Frontal cortex (tissue), 4 donors: ENCODE measurements around the gene ADAMTS18. TPM values are rescaled to one million over a fixed set of nuclear protein-coding genes. Genes with fewer than 3 reads are reported as not detected.
"Not testable (repeated sequence)": the region's sequence is repeated elsewhere in the genome, so short reads cannot be mapped to it uniquely, and the experiment has no call there.

Source experiments
- DNase-seq, 2 donors: peaks; one replicate each; pipeline ENCODE4 v3.0.0; 2012; ENCODE audit warnings: low spot score in 2 of 2
- FAIRE-seq: peaks from 2 replicates; lab custom pipeline; 2012; peaks lifted over from hg19 to GRCh38; lab: Jason Lieb, UNC
- total RNA-seq: library from RNA; depleted of rRNA; stranded (reverse); fragments of >200 nt; gene quantifications from one replicate; pipeline ENCODE4 v1.2.3, GENCODE V29; 2014
- donor health status: control.
- donor health status: control.
- donor health status: control.

Gene ADAMTS18, protein sequence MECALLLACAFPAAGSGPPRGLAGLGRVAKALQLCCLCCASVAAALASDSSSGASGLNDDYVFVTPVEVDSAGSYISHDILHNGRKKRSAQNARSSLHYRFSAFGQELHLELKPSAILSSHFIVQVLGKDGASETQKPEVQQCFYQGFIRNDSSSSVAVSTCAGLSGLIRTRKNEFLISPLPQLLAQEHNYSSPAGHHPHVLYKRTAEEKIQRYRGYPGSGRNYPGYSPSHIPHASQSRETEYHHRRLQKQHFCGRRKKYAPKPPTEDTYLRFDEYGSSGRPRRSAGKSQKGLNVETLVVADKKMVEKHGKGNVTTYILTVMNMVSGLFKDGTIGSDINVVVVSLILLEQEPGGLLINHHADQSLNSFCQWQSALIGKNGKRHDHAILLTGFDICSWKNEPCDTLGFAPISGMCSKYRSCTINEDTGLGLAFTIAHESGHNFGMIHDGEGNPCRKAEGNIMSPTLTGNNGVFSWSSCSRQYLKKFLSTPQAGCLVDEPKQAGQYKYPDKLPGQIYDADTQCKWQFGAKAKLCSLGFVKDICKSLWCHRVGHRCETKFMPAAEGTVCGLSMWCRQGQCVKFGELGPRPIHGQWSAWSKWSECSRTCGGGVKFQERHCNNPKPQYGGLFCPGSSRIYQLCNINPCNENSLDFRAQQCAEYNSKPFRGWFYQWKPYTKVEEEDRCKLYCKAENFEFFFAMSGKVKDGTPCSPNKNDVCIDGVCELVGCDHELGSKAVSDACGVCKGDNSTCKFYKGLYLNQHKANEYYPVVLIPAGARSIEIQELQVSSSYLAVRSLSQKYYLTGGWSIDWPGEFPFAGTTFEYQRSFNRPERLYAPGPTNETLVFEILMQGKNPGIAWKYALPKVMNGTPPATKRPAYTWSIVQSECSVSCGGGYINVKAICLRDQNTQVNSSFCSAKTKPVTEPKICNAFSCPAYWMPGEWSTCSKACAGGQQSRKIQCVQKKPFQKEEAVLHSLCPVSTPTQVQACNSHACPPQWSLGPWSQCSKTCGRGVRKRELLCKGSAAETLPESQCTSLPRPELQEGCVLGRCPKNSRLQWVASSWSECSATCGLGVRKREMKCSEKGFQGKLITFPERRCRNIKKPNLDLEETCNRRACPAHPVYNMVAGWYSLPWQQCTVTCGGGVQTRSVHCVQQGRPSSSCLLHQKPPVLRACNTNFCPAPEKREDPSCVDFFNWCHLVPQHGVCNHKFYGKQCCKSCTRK (N-terminal part only)
- total RNA-seq = 0.82 TPM

DNA sequence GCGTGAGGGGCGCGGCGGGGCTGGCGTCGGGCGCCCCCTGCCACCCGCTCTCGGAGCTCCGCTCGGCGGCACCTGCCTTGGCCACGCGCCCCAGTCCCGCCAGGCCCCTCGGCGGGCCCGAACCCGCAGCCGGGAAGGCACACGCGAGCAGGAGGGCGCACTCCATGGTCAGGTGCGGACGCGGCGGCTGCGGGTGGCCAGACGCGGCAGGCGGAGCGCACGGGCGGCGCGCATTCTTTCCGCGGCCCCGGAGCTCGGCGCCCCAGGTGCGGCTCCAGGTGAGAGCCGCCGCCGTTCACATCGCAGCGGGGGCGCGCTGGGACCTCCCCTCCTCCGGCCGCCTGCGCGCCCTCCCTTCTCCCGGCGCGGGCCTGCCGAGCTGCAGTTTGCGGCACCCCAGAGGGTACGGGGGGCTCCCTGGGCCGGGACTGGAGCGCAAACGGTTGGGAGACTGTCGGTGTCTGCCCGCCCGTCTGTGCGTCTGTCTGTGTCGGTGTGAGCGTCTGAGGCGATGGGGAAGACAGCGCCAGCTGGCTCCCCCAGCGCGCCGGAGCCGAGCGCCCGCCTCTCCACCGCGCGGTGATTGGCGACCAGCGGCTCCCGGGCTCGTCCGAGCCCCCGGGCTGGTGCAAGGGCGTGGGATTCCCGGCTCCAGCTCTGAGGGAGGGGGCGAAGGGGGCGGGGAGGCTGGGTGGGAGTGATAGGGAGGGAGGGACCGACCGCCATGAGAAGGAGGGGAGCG lies at the start of gene ADAMTS18:
ADAMTS18 (minus strand) TSS at position 505 of the 742 bp plus-strand sequence; CDS start at position 166, 339 bp downstream.
- FAIRE-seq (no peak), DNase-seq (no peak)

DNA sequence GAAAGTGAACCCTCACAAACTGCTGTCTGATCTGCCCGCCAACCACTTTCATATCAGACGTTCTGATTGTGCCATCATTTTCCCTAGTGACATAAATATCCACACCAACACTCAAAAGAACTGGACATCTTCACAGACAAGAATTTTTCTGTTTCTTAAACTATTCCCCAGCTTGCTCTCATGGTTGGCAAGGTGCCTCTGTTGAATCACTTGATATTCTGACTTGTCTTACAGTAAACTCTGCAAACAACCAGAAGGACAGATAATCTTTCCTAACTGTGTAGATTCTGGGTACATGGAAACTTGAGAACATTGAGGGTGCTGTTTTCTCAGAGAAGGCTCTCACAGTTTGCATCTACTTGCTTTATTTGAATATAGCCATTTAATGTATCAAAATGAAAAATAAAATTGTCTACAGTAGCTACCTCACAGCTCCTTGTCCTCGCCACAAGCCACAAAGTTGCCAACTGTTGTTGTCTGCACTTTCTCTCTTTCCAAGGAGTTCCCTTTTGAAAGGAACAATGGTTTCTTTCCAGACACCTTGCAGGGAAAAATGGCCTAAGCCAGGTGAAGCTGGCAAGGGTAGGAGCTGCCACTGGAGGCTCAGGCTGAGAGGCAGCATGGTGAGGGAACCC lies 46.0 kb upstream of the ADAMTS18 start:
- FAIRE-seq (no peak), DNase-seq (no peak)

DNA sequence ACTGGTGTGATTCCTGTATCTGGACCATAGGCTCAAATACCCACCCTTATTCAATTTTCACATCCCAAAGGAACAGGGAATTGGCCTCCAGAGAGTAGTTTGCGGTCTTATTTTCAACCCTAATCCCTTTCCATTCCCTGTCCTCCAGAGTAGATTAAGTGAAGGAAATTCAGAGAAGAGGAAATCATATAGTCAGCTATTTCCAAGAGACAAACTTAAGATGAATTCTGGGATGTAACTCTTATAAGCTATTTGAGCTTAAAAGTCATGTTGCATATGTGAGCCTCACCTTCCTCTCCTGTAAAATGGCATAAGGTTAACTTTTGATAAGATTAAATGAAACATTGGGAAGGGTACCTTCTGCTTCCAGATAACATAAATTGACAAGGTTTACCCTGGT lies 37.4 kb upstream of the ADAMTS18 start:
- DNase-seq (no peak), FAIRE-seq (no peak)

DNA sequence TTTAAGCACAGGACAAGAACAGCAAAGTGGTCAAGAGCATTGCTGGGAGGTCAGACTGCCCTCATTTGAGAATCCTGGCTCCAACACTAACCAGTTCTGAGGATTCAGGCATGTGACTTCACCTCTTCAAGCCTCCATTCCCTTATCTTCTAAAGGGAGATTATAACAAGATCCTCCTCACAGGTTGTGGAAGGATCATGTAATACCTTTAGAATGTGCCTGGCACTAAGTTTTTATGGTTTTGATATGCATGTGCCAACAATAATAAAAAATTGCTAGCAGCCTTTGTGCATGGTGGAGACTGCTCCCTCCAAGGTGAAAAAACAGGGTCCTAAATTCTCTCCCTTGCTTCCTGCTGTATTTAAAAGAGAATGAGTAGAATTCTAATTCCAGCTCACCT lies 36.0 kb upstream of the ADAMTS18 start:
- no peak for FAIRE-seq
- DNase-seq = no peak

DNA sequence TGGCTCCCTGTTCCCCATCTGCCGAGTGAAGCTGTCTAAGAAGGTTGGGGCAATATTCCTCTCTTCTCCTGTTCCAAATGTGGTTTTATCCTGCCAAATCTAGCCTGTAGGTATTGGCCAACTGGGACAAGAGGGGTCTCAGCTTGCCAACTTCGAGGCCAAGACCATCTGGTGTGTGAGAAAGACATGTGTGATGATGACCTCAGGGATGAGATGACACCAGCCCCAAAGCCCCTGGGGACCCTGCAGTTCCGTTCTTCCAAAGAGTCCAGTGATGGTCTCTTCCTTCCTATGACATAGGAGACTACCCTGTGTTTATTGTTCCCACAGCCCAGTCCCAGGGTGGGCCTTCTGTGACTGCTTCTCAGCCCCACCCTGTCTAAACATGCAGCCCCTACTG lies 34.8 kb upstream of the ADAMTS18 start:
- FAIRE-seq = no peak

DNA sequence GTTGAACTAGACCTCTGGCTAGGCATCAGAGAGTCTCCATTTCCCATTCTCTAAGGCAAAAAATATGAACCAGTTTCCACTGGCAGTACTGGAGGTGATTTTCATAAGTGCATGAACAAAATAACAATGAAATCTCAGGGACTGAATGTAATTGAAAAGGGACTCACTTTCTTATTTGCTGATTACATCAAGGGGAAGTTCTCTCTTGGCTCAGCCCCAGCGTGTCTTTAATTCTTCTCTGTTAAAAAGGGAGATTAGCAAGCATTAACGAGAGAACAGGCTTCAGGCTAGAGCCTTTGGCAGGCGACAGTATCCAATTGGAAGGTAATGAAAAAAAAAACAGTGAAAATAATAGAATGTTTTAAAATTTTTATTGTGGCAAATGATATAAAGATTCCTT lies 34.0 kb upstream of the ADAMTS18 start:
- no peak for FAIRE-seq
- no peak for DNase-seq

More for the DNA sequence above, 34.8 kb upstream of the ADAMTS18 start:
- no peak for DNase-seq

DNA sequence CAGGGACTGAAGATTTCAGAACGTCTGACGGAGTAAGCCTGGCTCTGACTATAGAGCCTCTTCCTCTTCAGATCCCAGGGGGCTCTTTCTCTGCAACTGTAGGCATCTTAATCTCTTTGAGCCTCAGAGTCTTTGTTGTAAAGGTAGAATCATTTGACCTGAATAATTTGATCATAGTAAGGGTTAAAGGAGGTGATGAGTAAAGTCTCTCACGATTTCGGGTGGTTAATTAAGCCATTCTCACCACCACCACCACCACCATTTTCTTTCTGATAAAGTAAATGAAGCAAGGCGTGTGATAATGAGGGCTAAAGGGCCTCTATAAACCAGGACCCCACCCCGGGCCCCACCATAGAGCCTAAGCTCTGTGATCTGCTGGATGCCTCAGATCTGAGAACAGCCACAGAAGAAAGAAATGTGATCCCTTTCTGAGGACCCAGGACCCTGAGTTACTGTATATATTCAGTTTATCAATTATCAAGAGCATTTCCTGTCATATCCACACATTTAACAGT lies 33.0 kb upstream of the ADAMTS18 start:
- FAIRE-seq (no peak), DNase-seq (no peak)

DNA sequence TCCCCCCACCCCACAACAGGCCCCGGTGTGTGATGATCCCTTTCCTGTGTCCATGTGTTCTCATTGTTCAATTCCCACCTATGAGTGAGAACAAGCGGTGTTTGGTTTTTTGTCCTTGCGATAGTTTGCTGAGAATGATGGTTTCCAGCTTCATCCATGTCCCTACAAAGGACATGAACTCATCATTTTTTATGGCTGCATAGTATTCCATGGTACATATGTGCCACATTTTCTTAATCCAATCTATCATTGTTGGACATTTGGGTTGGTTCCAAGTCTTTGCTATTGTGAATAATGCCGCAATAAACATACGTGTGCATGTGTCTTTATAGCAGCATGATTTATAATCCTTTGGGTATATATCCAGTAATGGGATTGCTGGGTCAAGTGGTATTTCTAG lies 28.8 kb upstream of the ADAMTS18 start:
- not testable (repeated sequence) for DNase-seq, FAIRE-seq

DNA sequence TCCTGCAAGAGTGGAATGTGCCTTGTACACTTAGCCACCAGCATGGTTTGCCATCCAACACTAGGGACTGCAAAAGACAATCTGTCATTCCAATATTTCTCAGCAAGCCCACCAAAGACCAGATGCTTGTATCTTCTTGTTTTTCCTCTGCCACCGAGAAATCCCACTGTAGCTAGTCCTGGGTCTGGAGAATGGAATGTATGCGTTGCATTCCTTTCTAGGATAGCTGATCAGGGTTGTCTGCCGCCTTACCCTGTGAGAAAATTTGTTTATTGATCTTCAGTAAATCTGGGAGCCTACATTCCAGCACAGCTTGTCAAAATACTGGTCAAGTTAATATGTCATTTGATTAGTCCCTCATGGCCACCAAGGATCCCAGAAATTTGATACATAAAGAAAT lies 28.1 kb upstream of the ADAMTS18 start:
- no peak for FAIRE-seq
- DNase-seq = no peak

DNA sequence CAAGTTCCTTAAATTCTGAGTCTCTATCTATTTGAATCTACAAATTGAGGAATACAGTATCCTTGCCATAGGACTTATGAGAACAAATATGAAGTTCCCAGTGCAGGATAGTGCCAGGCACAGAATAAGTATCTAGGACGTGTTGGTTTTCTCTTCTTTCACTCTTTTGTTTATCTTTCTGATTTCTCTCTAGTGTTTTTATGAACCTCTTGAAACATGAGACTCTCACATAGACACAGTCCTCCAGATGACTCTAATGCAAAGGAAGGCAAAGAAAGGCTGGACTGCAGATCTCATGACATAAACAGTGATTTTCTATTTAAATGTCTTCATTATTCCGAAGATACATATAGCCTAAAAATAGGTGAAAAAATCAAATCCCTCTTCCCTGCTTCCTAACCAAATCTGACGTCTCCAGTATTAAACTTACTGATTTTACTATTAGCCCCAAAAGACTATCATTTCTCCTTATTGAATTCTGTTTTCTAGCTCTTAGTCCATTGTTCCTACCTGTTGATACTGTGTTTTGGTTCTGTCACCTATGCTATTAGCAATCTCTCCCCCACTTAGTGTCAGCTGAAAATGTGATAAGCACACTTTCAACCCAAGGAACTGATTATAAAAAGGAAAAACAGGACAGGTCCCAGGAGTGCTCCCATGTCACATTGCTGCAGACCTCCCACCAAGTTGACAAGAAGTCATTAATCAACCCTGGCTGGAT lies 24.9 kb upstream of the ADAMTS18 start:
- DNase-seq = no peak
- FAIRE-seq = no peak

DNA sequence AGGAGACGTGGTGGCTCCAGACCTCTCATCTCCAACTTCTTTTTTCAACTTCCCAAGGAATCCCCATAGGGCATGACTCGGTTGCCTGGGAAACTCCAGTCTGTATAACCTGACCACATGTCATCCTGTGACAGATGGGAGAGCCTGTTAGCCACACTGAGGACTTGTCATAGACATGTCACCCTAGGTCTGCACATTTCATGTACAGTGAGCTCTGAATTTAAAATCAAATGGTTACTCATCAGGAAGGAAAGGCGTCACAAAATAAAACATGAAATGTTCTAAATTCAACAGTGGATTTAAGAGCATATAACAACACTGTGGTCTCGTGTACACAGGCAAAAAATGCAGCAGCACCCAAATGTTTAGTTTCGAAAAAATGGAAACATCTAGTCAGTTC lies 22.2 kb upstream of the ADAMTS18 start:
- FAIRE-seq (no peak), DNase-seq (no peak)

DNA sequence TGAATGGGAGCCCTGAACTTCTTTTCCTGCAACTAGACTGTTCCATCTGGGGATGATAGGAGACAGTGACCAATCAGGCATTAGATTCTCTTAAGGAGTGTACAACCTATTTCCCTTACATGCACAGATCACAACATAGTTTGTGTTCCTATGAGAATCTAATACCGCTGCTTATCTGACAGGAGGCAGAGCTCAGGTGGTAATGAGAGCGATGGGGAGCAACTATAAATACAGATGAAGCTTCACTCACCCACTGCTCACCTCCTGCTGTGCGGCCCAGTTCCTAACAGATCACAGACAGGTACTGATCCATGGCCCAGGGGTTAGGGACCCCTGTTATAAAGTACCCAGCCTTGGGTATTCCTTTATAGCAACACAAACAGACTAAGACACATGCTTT lies 17.4 kb upstream of the ADAMTS18 start:
- DNase-seq (no peak), FAIRE-seq (no peak)

DNA sequence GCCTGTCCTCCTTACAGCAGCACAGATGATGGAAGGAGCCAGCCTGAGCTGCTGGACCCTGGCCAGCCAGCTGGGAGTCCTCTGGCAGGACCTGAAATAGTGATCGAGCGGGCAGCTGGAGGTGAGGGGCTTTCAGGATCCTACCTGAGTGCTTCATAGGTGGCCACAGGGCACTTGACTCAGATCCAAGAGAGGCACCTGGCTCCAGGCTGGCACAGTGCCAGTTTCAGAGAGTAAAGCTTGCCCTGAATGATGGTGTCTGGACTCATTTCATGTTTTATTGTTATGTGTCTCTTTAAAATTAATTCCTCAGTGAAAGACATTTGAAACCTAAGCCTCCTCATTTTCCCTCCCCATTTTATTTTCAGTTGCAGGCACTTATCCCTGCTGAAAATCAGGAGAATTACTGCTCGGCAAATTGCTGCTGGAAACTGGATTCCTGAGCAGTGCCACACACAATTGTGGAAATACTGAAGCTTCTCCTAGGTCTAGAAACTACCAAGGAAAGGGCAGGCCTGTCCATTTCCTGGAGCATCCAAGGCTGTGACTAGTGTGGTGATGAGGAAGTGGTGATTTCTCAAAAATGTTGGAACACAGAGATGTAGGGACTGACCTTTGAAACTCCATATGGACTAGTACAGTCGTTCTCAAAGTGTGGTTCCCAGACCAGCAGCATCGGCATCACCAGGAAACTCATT lies 16.1 kb upstream of the ADAMTS18 start:
- FAIRE-seq (no peak), DNase-seq (no peak)

DNA sequence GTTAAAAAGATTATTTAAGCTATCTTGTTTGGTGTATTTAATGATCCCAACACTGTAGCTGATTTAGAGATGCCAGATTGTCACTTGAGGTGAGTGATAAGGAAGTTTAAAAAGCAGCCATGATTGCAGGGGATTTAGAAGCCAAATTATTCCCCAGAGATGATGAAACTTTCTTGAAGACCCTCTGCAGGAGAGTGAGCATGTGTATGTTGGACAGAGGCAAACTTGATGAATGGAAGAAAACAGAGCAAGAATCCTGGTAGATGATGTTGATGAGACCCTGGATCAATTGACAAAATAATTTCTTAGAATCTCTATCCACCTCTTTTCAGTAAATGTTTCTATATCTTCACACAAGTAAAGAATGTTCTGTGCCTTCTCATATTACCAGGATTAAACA lies 14.4 kb upstream of the ADAMTS18 start:
- FAIRE-seq (no peak), DNase-seq (no peak)

DNA sequence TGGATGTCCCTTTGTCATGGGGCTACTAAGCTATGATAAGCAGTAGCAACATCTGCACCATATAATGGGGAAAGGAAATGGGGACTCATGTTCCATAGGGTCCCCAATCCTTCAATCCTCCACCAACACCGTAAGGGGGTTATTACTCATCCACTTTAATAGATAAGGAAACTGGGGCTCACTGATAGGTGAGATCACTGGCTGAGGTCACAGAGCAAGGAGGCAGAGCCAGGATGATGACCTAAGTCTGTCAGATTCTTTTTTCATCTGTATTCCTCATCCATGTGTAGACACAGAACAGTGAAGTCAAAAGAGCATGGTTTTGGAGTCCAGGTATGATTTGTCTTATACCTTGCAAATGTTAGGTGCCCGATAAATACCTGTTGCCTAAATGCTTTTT lies 10.5 kb upstream of the ADAMTS18 start:
- DNase-seq (no peak), FAIRE-seq (no peak)

DNA sequence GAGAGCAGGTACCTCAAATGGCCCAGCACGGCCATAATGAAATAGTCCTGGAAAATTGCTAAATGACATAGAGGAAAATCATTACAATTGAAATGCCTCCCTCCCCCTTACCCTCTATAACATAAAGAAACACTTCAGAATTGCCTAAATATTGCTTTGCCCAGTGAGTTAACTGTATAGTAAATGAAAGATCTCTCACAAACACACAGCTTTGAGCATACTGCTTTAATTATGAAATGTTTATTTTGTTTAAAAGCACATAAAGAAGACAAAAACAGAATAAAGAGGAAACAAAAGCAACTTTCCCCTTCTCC lies 9.3 kb upstream of the ADAMTS18 start:
- DNase-seq = no peak
- no peak for FAIRE-seq

DNA sequence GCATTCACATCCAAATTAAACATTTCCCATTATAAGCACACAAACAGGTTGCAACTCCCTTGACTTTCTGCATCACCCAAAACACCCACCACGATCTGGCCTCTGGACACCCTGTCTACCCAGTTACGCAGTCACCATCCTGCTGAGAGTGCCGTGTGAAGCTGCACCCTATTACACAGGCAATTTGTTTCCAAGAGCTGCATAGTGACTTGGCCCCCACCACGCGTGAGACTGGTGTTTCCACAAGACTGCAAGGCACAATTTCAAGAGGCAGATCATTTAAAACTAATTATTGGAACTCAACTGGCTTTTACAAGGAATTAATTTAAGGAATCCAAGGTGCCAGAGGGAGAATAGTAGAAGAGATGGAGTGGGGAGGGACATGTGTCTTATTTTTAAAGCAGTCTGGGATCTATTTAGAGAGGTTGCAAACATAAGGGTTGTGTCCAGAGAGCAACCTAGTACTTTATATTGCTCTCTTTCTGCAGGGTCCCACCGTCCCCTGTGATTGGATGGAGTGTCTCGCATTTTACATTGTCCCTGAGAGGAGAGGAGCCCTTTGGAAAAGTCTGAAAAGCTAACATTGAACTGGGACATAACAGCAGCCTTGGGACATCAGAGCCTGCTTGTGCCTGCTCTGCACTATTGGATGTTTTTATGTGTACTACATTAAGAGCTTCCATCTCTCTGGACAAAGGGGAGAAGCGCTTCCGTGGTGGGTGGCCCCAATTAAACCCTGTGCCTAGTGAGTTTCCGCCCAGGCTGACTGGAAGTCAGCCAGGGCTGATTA lies 8.7 kb upstream of the ADAMTS18 start:
- FAIRE-seq (no peak), DNase-seq (no peak)
